Caco-2 (cell line): Measurements from ENCODE around the gene GPC6. TPM values are rescaled to one million over a fixed set of nuclear protein-coding genes. Genes with fewer than 3 reads are reported as not detected.

Experiments
- BruUV-seq: library from RNA; stranded (reverse); fragments of 400-500 nt; replicated peaks from 2 replicates; lab custom pipeline; 2021; lab: Mats Ljungman, UMichigan
- CTCF ChIA-PET: fragments of 300-600 bp; sonication (Branson Sonifier 250); formaldehyde crosslinking; loops from one replicate; lab custom pipeline; 2022; ENCODE audit warnings: antibody characterized with exemption; lab: Charles Lee
- POLR2A ChIA-PET: fragments of 300-600 bp; sonication (Branson Sonifier 250); formaldehyde crosslinking; loops from one replicate; lab custom pipeline; 2022; ENCODE audit warnings: antibody characterized with exemption; lab: Charles Lee
- DNase-seq, 2 experiments: peaks; one replicate each; pipeline versions ENCODE4 v3.0.0 to v3.0.0-alpha.2; 2020 to 2022
- H3K27me3 ChIP-seq: replicated peaks from 2 replicates; pipeline ENCODE4 v1.6.0; 2011; ENCODE audit warnings: low read length; ENCODE audit not compliant: control insufficient read depth, insufficient read depth
- H3K36me3 ChIP-seq: 2 replicates; pipeline ENCODE4 v1.5.1; 2011; ENCODE audit warnings: low read length; ENCODE audit not compliant: control insufficient read depth, insufficient read depth
- H3K4me1 ChIP-seq: fragments of 250-450 bp; sonication (Bioruptor Pico); 2 replicates; pipeline ENCODE4 v1.5.1; 2020; ENCODE audit warnings: mild to moderate bottlenecking
- H3K4me3 ChIP-seq: 2 replicates; pipeline ENCODE4 v1.5.1; 2011; ENCODE audit warnings: low read depth, mild to moderate bottlenecking, control low read depth, low read length
- H3K9me3 ChIP-seq: fragments of 250-450 bp; sonication (Bioruptor Pico); 2 replicates; pipeline ENCODE4 v1.5.1; 2020; ENCODE audit warnings: mild to moderate bottlenecking, moderate library complexity
- H3K27ac Mint-ChIP-seq: one replicate; pipeline ENCODE4 v1.8.0; 2022; ENCODE audit warnings: mixed read lengths; ENCODE audit not compliant: unreplicated experiment
- H3K27me3 Mint-ChIP-seq: one replicate; pipeline ENCODE4 v1.8.0; 2022; ENCODE audit warnings: mixed read lengths; ENCODE audit not compliant: insufficient read depth, unreplicated experiment
- H3K36me3 Mint-ChIP-seq: one replicate; pipeline ENCODE4 v1.8.0; 2022; ENCODE audit warnings: mild to moderate bottlenecking, mixed read lengths; ENCODE audit not compliant: insufficient read depth, unreplicated experiment
- H3K4me1 Mint-ChIP-seq: one replicate; pipeline ENCODE4 v1.8.0; 2022; ENCODE audit warnings: low read depth, mixed read lengths; ENCODE audit not compliant: unreplicated experiment
- H3K4me3 Mint-ChIP-seq: one replicate; pipeline ENCODE4 v1.8.0; 2022; ENCODE audit warnings: mild to moderate bottlenecking, moderate library complexity, mixed read lengths; ENCODE audit not compliant: unreplicated experiment
- H3K9me3 Mint-ChIP-seq: one replicate; pipeline ENCODE4 v1.8.0; 2022; ENCODE audit warnings: mixed read lengths; ENCODE audit not compliant: unreplicated experiment
- intact Hi-C: fragments of 100-400 bp; cut with micrococcal nuclease; formaldehyde crosslinking; loops from one replicate; pipeline ENCODE4 v1.10.0; 2022; ENCODE audit not compliant: unreplicated experiment
- total RNA-seq: library from RNA; stranded (reverse); gene quantifications from 2 replicates; pipeline ENCODE4 v1.2.3, GENCODE V29; 2022
- TF ChIP-seq, protein P1 (sequence below), 2 experiments: fragments of 200-600 bp in 1 of 2; IDR thresholded peaks; 1 replicate in 1 of 2; 2 replicates in 1 of 2; pipeline versions ENCODE4 v1.5.1 to v1.8.0; 2011 to 2022; ENCODE audit warnings: antibody characterized with exemption in 1 of 2, control low read depth in 1 of 2, inconsistent platforms in 1 of 2, low read depth in 1 of 2, low read length in 1 of 2, mild to moderate bottlenecking in 1 of 2, moderate library complexity in 1 of 2; ENCODE audit not compliant: insufficient read depth in 1 of 2, severe bottlenecking in 1 of 2, unreplicated experiment in 1 of 2

GPC6 gene
- total RNA-seq, 1 experiment from 2014 or later = 0.16 TPM

DNA sequence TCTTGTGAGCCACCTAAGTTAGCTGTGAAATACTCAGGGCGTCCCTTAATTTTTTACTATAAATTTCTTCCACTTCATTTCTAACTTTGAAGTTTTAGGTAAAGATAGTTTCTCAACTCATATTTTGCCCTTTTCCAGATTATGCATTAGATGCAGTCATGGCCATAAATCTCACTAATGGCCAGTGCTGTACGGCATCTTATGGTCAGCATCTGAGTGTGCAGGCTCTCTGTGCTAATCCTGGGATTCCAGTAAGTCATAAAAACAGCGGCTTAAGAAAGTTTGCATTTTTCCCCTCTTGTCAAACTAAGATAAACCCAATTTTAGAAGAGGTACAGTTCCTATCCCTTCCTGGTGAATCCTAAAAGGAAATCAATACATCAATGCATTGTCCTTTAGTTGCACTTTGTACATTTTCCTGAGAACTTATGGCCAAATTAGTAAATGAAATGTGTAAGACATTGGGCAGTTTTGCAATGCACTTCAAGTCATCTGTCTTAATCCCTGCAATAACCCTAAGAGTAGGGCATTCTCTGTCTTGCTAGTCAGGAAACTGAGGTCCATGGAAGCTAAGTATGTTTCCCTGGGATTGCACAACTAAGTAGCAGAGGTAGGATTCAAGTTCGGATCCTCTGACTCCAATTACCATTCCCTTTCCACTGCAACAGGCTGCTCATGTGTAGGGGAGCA lies 1106.7 kb downstream of the GPC6 start:
- Histone ChIP-seq H3K4me1 (no peaks in the 10 kb centered on the region), H3K9me3 (no peaks in the 10 kb centered on the region), H3K36me3 (no peaks in the 10 kb centered on the region), H3K27me3 (no peaks in the 10 kb centered on the region; the same call in 1 of the 2 replicates), H3K4me3 (no peak overlapping the region)
- no peaks in the 10 kb centered on the region for H3K9me3 Mint-ChIP-seq
- no peak for DNase-seq
- intact Hi-C loops = no loop called here
- POLR2A ChIA-PET = interaction anchor here (0.6 kb wide), 1 partner anchor 79 kb away, joined by 4 read pairs; no protein-coding TSS in a partner anchor
- no peaks in the 10 kb centered on the region for H3K36me3 Mint-ChIP-seq
- H3K27me3 Mint-ChIP-seq = peaks cover 19% of the 10 kb centered on the region
- BruUV-seq = no TSS peak
- no peak overlapping the region for H3K4me3 Mint-ChIP-seq
- H3K4me1 Mint-ChIP-seq = no peaks in the 10 kb centered on the region
- TF ChIP-seq, protein P1, sequence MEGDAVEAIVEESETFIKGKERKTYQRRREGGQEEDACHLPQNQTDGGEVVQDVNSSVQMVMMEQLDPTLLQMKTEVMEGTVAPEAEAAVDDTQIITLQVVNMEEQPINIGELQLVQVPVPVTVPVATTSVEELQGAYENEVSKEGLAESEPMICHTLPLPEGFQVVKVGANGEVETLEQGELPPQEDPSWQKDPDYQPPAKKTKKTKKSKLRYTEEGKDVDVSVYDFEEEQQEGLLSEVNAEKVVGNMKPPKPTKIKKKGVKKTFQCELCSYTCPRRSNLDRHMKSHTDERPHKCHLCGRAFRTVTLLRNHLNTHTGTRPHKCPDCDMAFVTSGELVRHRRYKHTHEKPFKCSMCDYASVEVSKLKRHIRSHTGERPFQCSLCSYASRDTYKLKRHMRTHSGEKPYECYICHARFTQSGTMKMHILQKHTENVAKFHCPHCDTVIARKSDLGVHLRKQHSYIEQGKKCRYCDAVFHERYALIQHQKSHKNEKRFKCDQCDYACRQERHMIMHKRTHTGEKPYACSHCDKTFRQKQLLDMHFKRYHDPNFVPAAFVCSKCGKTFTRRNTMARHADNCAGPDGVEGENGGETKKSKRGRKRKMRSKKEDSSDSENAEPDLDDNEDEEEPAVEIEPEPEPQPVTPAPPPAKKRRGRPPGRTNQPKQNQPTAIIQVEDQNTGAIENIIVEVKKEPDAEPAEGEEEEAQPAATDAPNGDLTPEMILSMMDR (IDR thresholded peaks at IDR 0.05; ENCODE audit: insufficient read depth in 1 of 2, low read depth in 1 of 2, low read length in 1 of 2, severe bottlenecking in 1 of 2, unreplicated experiment in 1 of 2) = no peak
- H3K27ac Mint-ChIP-seq = no peak overlapping the region
- CTCF ChIA-PET = no interaction called here

DNA sequence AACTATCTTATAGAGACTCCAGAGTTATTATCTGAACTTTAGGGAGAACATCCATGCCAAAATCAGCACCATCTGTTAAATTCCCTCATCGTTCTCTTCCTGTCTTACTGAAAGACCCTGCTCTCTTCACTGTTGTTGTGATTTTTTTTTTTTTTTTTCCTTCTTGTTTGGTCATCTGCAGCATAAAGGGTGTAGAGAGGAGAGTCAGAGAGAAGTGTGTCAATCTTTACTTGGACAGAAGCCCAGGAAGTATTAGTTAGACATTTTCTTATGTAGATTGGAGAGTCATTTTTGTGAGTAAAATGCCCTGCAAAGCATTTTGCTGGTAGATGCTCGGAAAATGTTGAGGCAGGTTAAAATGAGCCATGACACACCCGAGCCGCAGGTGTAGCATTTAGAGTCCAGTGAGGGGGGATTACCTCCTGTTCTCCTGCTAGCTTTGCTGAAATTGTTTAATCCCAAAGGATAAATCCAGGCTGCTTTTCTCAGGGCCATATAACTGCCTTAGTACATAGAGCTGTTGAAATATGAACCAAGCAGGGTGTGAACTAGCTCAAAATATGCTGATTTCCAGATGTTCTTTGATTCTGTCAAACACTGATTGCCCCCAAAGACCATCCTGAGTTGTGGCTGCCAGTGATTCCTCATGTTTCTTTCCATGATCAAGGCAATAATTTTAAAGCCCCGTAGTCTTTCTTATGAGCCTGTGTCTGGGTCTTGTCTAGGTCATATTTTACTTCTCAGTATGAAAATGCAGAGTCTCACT lies 1109.3 kb downstream of the GPC6 start:
- no peaks in the 10 kb centered on the region for H3K9me3 ChIP-seq
- H3K36me3 ChIP-seq = no peaks in the 10 kb centered on the region
- Mint-ChIP-seq H3K9me3 (no peaks in the 10 kb centered on the region), H3K36me3 (no peaks in the 10 kb centered on the region), H3K27ac (no peak overlapping the region), H3K4me3 (no peak overlapping the region), H3K4me1 (no peaks in the 10 kb centered on the region), H3K27me3 (peaks cover 17% of the 10 kb centered on the region)
- no peaks in the 10 kb centered on the region for H3K4me1 ChIP-seq
- no peak overlapping the region for H3K4me3 ChIP-seq
- BruUV-seq = no TSS peak
- no peak for DNase-seq
- TF ChIP-seq, protein P1 (IDR thresholded peaks at IDR 0.05; ENCODE audit: insufficient read depth in 1 of 2, low read depth in 1 of 2, low read length in 1 of 2, severe bottlenecking in 1 of 2, unreplicated experiment in 1 of 2) = no peak
- H3K27me3 ChIP-seq = no peaks in the 10 kb centered on the region
- POLR2A ChIA-PET = no interaction called here
- intact Hi-C loops = no loop called here
- CTCF ChIA-PET = no interaction called here

DNA sequence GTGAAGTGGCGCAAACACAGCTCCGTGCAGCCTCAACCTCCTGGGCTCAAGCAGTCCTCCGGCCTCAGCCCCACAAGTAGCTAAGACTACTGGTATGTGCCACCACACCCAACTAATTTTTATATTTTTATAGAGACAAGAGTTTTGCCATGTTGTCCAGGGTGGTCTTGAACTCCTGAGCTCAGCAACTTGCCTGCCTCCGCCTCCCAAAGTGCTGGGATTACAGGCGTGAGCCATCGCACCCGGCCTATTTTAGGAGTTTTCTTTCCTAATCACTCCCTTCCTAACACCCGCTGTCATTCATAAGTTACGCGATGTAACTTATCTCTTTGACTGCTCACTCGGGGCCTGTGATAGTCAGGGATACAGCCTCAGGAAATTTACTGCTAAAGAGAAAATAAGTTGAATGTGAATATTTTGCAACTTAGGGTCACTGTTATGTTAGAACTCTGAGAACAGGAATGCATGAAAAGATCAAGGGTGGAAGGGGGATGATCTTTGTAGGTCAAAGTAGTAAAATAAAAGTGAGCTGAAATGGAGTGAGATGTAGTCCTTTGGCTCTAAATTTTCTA lies 1112.6 kb downstream of the GPC6 start:
- peaks cover 4% of the 10 kb centered on the region for H3K27me3 Mint-ChIP-seq
- no peak overlapping the region for H3K27ac Mint-ChIP-seq
- intact Hi-C loops = no loop called here
- Histone ChIP-seq H3K27me3 (no peaks in the 10 kb centered on the region), H3K36me3 (no peaks in the 10 kb centered on the region), H3K4me3 (no peak overlapping the region), H3K9me3 (no peaks in the 10 kb centered on the region), H3K4me1 (peaks cover 4% of the 10 kb centered on the region)
- ChIA-PET CTCF (no interaction called here), POLR2A (no interaction called here)
- peaks cover 6% of the 10 kb centered on the region for H3K4me1 Mint-ChIP-seq
- no peaks in the 10 kb centered on the region for H3K36me3 Mint-ChIP-seq
- H3K9me3 Mint-ChIP-seq = no peaks in the 10 kb centered on the region
- no peak overlapping the region for H3K4me3 Mint-ChIP-seq
- TF ChIP-seq, protein P1 (IDR thresholded peaks at IDR 0.05; ENCODE audit: insufficient read depth in 1 of 2, low read depth in 1 of 2, low read length in 1 of 2, severe bottlenecking in 1 of 2, unreplicated experiment in 1 of 2) = no peak
- no TSS peak for BruUV-seq
- DNase-seq = no peak
